Stimulated activated naive CD4-positive, alpha-beta T cell (primary cell): Measurements from ENCODE around the gene SCUBE2.
A peak's percentile ranks its signal among the peaks of the same experiment; 100 is the strongest.
"Not testable (repeated sequence)": the region's sequence is repeated elsewhere in the genome, so short reads cannot be mapped to it uniquely, and the experiment has no call there.

Experiments used
- DNase-seq, 6 experiments: peaks; one replicate each; lab custom pipeline; 2025; lab: John Stamatoyannopoulos, UW

SCUBE2 gene

GRCh38 chr11:9040410-9040809 lies 51.0 kb downstream of the SCUBE2 start:
- no peak for DNase-seq

- no peak for DNase-seq
Measured at GRCh38 chr11:9039863-9040262, 51.5 kb downstream of the SCUBE2 start.

DNA sequence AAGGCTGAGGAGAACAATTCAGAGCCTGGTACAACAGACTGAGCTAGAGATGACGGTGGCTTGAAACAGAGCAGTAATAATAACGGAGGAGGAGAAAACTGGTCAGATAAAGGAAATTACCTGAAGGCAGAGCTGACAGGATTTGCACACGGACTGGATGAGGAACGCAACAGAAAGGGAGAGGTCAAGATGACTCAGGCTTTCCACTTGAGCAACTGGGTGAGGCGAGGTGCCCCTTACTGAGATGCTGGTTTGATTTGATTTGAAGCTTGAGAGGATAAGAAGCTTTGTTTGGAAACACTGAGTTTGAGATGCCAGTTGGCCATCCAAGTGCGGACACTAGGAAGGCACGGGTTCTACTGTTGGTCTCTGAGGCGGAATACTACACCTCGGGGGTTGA lies 52.2 kb downstream of the SCUBE2 start:
- no peak for DNase-seq

GRCh38 chr11:9038541-9038940 lies 52.9 kb downstream of the SCUBE2 start:
- no peak for DNase-seq

DNA sequence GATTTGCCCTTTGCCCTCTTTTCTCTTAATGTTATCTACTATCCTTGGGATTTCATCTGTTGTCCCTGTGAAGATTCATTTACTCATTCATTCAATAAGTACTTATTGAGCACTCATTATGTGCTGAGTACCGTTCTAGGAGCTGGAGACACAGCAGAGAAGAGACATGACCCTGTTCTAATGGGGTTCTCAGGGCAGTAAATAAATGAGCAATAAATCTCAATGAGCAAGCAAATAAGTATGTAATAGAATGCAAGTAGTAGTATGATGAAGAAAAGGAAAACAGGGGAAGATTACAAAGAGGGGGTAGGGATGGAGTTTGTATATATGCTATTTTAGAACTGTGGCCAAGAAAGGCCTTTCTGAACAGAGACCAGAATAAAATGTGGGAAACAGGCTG lies 53.4 kb downstream of the SCUBE2 start:
- DNase-seq = no peak

GRCh38 chr11:9037046-9037780 lies 54.2 kb downstream of the SCUBE2 start:
- DNase-seq = no peak

DNA sequence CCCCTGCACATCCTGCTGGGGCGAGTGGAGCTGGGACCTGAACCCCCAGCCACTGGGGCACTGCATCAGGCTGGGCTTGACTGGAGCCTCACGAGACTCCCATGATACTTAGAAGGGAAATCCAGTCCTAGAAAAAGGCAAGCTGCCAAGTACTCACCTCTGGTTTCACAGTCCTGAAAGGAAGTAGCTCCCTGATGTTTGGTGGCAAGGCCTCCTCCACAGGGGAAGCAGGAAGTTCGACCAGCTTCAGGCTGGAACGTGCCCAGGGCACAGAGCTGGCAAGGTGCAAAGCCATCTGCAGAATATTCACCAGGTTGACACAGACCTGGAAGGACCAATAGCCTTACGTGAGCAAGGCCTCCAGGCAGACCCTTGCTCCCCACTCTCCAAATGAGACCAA lies 60.8 kb downstream of the SCUBE2 start:
- no peak for DNase-seq

- DNase-seq = no peak
Measured at GRCh38 chr11:9029422-9029821, 62.0 kb downstream of the SCUBE2 start.

DNA sequence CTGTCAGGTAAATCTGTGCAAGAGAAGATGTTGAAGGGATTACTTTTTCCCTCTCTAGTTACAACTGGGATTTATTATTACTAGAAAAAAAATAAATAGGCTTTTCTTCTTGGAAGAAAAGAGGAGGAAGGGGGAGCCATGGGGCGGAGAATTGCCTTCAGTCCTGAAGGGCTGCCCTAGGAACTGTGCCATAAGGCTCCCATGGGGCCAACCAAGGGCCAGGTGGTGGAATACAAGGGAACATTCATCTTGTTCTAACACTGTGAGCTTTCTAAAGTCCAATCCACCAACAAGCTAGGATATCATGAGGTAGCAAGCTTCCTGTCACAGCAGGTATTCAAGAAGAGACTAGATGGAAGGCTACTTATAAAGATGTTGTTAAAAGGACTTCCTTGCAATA lies 62.8 kb downstream of the SCUBE2 start:
- no peak for DNase-seq

DNA sequence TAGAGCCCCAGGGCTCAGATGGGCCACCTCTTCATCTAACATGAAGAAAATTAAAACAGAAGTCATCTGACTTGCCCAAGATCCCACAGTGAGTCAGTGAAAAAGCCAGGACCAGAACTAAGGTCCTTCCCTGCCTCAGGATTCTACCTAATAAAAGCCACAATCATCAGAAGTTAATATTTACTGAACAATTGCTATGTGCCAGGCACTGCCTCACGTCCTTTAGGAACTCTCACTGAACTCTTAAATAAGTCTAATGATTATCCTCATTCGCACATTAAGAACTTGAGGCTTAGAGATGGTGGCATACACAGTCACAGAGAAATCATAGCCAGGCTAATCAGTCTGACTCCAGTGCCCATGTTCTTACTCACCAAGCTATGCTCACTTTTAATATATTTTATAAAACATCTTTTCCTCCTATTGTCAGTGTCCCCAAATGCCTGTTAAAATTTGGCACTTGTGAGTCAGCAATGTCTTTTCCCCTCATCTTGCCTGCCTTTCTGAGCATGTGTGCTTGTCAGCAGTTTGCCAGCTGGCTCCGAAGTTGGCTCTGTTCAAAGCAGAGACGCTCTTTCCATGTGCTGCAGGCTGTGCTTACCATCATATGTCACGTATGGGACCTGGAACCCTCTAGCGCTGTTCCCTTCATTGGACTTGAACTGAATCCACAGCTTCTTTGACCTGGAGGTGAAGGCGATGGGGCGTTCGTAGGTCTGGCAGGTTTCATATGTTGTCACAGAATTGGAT lies 66.1 kb downstream of the SCUBE2 start:
- DNase-seq = no peak

- DNase-seq = no peak
Measured at GRCh38 chr11:9022961-9023680, 68.3 kb downstream of the SCUBE2 start.

- DNase-seq = no peak
Measured at GRCh38 chr11:9020916-9021315, 70.5 kb downstream of the SCUBE2 start.

DNA sequence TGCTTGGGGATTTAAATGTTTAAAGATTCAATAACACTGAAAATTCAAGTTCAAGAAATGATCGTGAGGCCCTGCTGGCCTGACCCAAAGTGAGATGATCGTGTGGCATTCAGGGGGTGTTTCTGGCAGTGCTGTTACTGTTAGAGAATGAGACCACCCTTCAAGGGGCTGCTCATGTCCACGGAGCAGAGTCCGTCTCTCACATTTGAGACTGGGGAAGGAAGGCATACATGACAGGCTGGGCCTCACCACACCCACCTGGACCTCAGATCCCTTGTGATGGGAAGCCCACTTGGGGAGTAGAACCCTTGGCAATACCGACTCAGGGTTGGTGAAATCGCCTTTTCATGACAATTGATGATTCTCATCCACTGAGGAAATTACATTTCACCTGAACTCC lies 71.5 kb downstream of the SCUBE2 start:
- no peak for DNase-seq

DNA sequence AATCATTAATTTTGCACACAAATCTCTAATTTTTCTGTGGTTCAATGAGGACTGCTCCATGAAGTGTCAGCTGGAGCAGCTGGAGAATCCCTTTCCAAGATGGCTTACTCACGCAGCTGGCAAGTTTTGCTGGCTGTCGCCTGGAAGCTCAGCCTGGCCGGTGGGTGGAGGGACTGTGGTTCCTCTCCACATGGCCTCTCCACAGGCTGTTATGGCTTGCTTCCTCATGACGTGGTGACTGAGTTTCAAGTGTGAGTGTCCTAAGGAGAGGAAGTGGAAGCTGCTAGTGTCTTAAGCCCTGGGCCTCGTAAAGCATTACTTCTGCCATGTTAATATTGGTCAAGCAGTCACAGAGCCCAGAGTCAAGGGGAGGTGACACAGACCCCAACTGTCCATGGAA lies 73.6 kb downstream of the SCUBE2 start:
- DNase-seq = no peak

DNA sequence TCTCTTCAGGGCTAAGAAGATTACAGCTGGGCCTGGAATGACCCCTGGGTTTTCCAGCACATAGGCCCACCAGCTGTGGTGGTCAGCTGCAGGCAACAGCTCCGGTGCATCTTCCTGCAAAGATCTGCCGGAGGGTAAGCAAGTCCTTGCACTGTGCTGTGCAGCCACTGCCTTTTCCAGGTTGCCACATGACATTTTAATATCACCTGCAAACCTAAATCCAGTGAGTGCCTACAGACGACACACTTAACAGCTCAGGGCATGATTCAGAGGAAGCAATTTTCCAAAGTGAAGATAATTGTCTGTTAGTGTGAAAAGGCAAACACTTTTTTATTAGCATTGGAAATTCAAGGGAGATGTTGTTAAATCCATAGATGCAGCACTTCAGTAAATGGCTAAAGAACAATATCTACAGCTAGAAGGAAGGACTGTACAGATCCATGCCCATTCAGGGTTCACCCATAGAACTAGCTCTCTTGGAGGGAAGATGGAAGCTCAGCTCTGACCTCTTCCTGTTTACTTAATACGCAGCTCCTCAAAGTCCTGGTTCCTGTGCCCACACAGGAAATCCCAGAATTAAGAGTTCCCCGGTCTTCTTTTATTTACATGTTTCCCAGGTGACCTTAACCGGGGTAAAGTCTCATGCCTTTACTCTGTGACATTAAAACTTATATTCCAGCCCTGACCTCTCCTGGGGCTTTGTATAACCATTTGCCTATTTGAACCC lies 74.3 kb downstream of the SCUBE2 start:
- DNase-seq = no peak

DNA sequence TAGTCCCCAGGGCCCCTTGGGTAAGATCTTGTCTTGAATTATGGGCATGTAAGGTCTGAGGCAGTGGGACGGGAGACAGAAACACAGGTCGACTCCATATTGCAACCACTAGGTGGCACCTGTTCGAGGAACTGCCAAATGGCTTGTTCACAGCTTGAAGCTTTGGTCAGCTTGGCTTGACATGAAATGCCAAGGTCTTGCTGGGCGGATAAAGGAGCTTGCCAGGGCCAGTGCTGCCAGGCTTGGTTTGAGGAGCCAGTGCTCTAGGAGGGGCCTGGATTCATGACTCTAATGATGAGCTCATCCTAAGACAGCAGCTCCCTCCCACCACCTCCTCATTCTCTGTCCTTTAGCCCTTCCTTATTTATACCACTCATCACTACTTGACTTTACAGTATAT lies 75.7 kb downstream of the SCUBE2 start:
- DNase-seq = peak in 5 of 6 experiments; percentile 13 to 60 (median 27)

- DNase-seq = no peak
Measured at GRCh38 chr11:9014826-9015225, 76.6 kb downstream of the SCUBE2 start.

GRCh38 chr11:9013373-9013772 lies 78.0 kb downstream of the SCUBE2 start:
- DNase-seq = no peak

DNA sequence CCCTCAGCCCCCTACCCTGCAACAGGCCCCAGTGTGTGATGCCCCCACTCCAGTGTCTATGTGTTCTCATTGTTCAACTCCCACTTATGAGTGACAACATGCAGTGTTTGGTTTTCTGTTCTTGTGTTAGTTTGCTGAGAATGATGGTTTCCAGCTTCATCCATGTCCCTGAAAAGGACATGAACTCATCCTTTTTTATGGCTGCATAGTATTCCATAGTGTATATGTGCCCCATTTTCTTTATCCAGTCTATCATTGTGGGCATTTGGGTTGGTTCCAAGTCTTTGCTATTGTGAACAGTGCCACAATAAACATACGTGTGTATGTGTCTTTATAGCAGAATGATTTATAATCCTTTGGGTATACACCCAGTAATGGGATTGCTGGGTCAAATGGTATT lies 81.9 kb downstream of the SCUBE2 start:
- DNase-seq = not testable (repeated sequence)

DNA sequence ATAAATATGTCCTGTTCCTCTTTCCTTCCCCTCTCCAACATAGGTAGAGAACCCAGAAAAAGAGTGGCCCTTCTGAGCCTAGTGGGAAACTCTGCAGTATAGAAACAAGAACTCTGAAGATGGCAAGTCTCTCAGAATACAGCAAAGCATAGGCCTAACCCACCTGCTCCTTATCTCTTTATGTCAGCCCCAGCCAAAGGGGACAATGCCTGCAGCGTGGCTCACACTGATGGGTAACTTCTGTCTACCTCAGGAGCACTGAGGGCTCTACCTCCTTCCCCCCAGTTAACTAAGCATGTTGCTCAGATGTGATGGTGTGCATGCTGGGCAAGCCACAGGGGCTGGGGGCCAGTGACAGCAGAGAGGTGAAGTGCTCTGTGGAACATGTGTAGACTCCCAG lies 82.7 kb downstream of the SCUBE2 start:
- DNase-seq = no peak

GRCh38 chr11:9008011-9008550 lies 83.3 kb downstream of the SCUBE2 start:
- no peak for DNase-seq

- DNase-seq = no peak
Measured at GRCh38 chr11:9005087-9005486, 86.3 kb downstream of the SCUBE2 start.
